ENCODE measurements around the gene NSUN2.

- TF ChIP-seq CTCF (conservative IDR thresholded peaks at IDR 0.05 in 1 of 2, IDR thresholded peaks at IDR 0.05 in 1 of 2; ENCODE audit: extremely low read depth in 1 of 2, insufficient read depth in 1 of 2, low read depth in 1 of 2, low read length in 2 of 2) (no peak), EZH2 (IDR thresholded peaks at IDR 0.05; ENCODE audit: borderline replicate concordance, low read length) (no peak)
Measured at GRCh38 chr5:6601271-6601670, 31.6 kb downstream of the NSUN2 start.

Measured in mammary epithelial cell (primary cell).